ENCODE measurements around the gene PTGER2. TPM values are rescaled to one million over a fixed set of nuclear protein-coding genes. Genes with fewer than 3 reads are reported as not detected.

Gene PTGER2
- total RNA-seq = 0.76 TPM
- long read RNA-seq = 0 reads

GRCh38 chr14:52313903-52314594 lies at the start of gene PTGER2:
PTGER2 (plus strand) TSS chr14:52314312; CDS start chr14:52314549, 237 bp downstream.
- DNase-seq (ENCODE audit: missing footprints) = peak; percentile 96
- intact Hi-C loops (cut with DNase I) = no loop called here
- peak; percentile 89 for ATAC-seq

- DNase-seq (ENCODE audit: missing footprints) (no peak), ATAC-seq (no peak)
- intact Hi-C loops (cut with DNase I) = loop anchor here (10.0 kb wide), 1 partner anchor 270 kb away; no protein-coding TSS in a partner anchor
Observed at GRCh38 chr14:52265253-52265652, 48.9 kb upstream of the PTGER2 start.

GRCh38 chr14:52266179-52266578 lies 47.9 kb upstream of the PTGER2 start:
- intact Hi-C loops (cut with DNase I) = loop anchor here (10.0 kb wide), 1 partner anchor 271 kb away; no protein-coding TSS in a partner anchor
- ATAC-seq (peak; percentile 88), DNase-seq (ENCODE audit: missing footprints) (no peak)

- ATAC-seq (peak; percentile 29), DNase-seq (ENCODE audit: missing footprints) (no peak)
- intact Hi-C loops (cut with DNase I) = loop anchor here (10.0 kb wide), 1 partner anchor 272 kb away; no protein-coding TSS in a partner anchor
Observed at GRCh38 chr14:52266782-52267181, 47.3 kb upstream of the PTGER2 start.

GRCh38 chr14:52267501-52268278 lies 46.4 kb upstream of the PTGER2 start, which contains the start of gene PTGDR:
PTGDR (plus strand) TSS chr14:52267698; CDS start chr14:52267815, 117 bp downstream.
- intact Hi-C loops (cut with DNase I) = loop anchor here (10.0 kb wide), 1 partner anchor 273 kb away; no protein-coding TSS in a partner anchor
- peak; percentile 33 for ATAC-seq
- peak; percentile 75 for DNase-seq (ENCODE audit: missing footprints)

- DNase-seq (ENCODE audit: missing footprints) = no peak
- intact Hi-C loops (cut with DNase I) = loop anchor here (10.0 kb wide), 1 partner anchor 274 kb away; no protein-coding TSS in a partner anchor
- no peak for ATAC-seq
Observed at GRCh38 chr14:52268279-52269061, 45.6 kb upstream of the PTGER2 start.

GRCh38 chr14:52269100-52269499 lies 45.0 kb upstream of the PTGER2 start:
- intact Hi-C loops (cut with DNase I) = loop anchor here (10.0 kb wide), 1 partner anchor 274 kb away; no protein-coding TSS in a partner anchor
- no peak for ATAC-seq

GRCh38 chr14:52269982-52270381 lies 44.1 kb upstream of the PTGER2 start:
- no peak for DNase-seq (ENCODE audit: missing footprints)
- peak; percentile 21 for ATAC-seq
- intact Hi-C loops (cut with DNase I) = loop anchor here (10.0 kb wide), 1 partner anchor 275 kb away; no protein-coding TSS in a partner anchor

More at GRCh38 chr14:52269100-52269499, 45.0 kb upstream of the PTGER2 start:
- DNase-seq (ENCODE audit: missing footprints) = no peak

GRCh38 chr14:52271538-52271937 lies 42.6 kb upstream of the PTGER2 start:
- no peak for DNase-seq (ENCODE audit: missing footprints)
- ATAC-seq = no peak
- intact Hi-C loops (cut with DNase I) = no loop called here

GRCh38 chr14:52272375-52272774 lies 41.7 kb upstream of the PTGER2 start:
- DNase-seq (ENCODE audit: missing footprints) = no peak
- no peak for ATAC-seq
- intact Hi-C loops (cut with DNase I) = no loop called here

- DNase-seq (ENCODE audit: missing footprints) (no peak), ATAC-seq (no peak)
- intact Hi-C loops (cut with DNase I) = no loop called here
Observed at GRCh38 chr14:52275372-52275771, 38.7 kb upstream of the PTGER2 start.

- no peak for ATAC-seq
- intact Hi-C loops (cut with DNase I) = no loop called here
- DNase-seq (ENCODE audit: missing footprints) = no peak
Observed at GRCh38 chr14:52277552-52277951, 36.6 kb upstream of the PTGER2 start.

- ATAC-seq (no peak), DNase-seq (ENCODE audit: missing footprints) (no peak)
- intact Hi-C loops (cut with DNase I) = no loop called here
Observed at GRCh38 chr14:52279408-52279807, 34.7 kb upstream of the PTGER2 start.

GRCh38 chr14:52283099-52283498 lies 31.0 kb upstream of the PTGER2 start:
- ATAC-seq = no peak
- intact Hi-C loops (cut with DNase I) = no loop called here
- DNase-seq (ENCODE audit: missing footprints) = no peak

- no peak for DNase-seq (ENCODE audit: missing footprints)
- no peak for ATAC-seq
- intact Hi-C loops (cut with DNase I) = no loop called here
Observed at GRCh38 chr14:52286661-52287649, 27.2 kb upstream of the PTGER2 start.

- DNase-seq (ENCODE audit: missing footprints) = no peak
- no peak for ATAC-seq
- intact Hi-C loops (cut with DNase I) = no loop called here
Observed at GRCh38 chr14:52296378-52296777, 17.7 kb upstream of the PTGER2 start.

GRCh38 chr14:52298795-52299194 lies 15.3 kb upstream of the PTGER2 start:
- intact Hi-C loops (cut with DNase I) = no loop called here
- ATAC-seq (no peak), DNase-seq (ENCODE audit: missing footprints) (no peak)
